Body of pancreas (tissue), 2 donors: ENCODE data around the gene WFIKKN1. TPM values are rescaled to one million over a fixed set of nuclear protein-coding genes. Genes with fewer than 3 reads are reported as not detected.

Source experiments
- total RNA-seq, 2 donors: library from RNA; depleted of rRNA; stranded (reverse); fragments of >200 nt; gene quantifications; one replicate each; pipeline ENCODE4 v1.1.0, GENCODE V29; 2016

The WFIKKN1 gene
- total RNA-seq, 2 donors from 2014 or later, result 3.9 to 5.6 TPM

Other genes with a start within 250 kb of the WFIKKN1 start
- gene PGAP6, start 249.0 kb upstream of the WFIKKN1 start, total RNA-seq, result 100 to 1,000 TPM in 1 of 2 donors, 10 to 100 TPM in 1; 83.8 to 113 TPM
- 10 to 100 TPM; 20.2 to 33.0 TPM for gene NME4, start 233.8 kb upstream of the WFIKKN1 start, total RNA-seq
- gene DECR2, start 229.1 kb upstream of the WFIKKN1 start, total RNA-seq, result 10 to 100 TPM; 38.9 to 41.2 TPM
- gene RAB11FIP3, start 205.3 kb upstream of the WFIKKN1 start, total RNA-seq, result 100 to 1,000 TPM in 1 of 2 donors, 10 to 100 TPM in 1; 50.1 to 122 TPM
- gene CAPN15, start 103.3 kb upstream of the WFIKKN1 start, total RNA-seq, result 100 to 1,000 TPM in 1 of 2 donors, 10 to 100 TPM in 1; 48.0 to 104 TPM
- gene PRR35, start 70.6 kb upstream of the WFIKKN1 start, total RNA-seq, result not detected
- under 1 TPM in 1 of 2 donors, not detected in 1; 0.52 TPM for gene NHLRC4, start 64.0 kb upstream of the WFIKKN1 start, total RNA-seq
- 10 to 100 TPM; 76.5 to 83.1 TPM for gene PIGQ, start 61.0 kb upstream of the WFIKKN1 start, total RNA-seq
- 10 to 100 TPM; 37.2 to 41.0 TPM for gene RAB40C, start 40.9 kb upstream of the WFIKKN1 start, total RNA-seq
- gene METTL26, start 5.3 kb downstream of the WFIKKN1 start, total RNA-seq, result 100 to 1,000 TPM in 1 of 2 donors, 10 to 100 TPM in 1; 76.8 to 115 TPM
- 10 to 100 TPM; 41.2 to 47.5 TPM for gene MCRIP2, start 10.8 kb downstream of the WFIKKN1 start, total RNA-seq
- gene WDR90, start 18.4 kb downstream of the WFIKKN1 start, total RNA-seq, result 100 to 1,000 TPM in 1 of 2 donors, 10 to 100 TPM in 1; 15.8 to 111 TPM
- gene RHOT2, start 37.1 kb downstream of the WFIKKN1 start, total RNA-seq, result 10 to 100 TPM; 65.6 to 89.0 TPM
- 1 to 10 TPM; 1.8 to 4.3 TPM for gene RHBDL1, start 44.7 kb downstream of the WFIKKN1 start, total RNA-seq
- 100 to 1,000 TPM in 1 of 2 donors, 10 to 100 TPM in 1; 63.3 to 205 TPM for gene STUB1, start 49.4 kb downstream of the WFIKKN1 start, total RNA-seq
- gene JMJD8, start 53.3 kb downstream of the WFIKKN1 start, total RNA-seq, result 100 to 1,000 TPM in 1 of 2 donors, 10 to 100 TPM in 1; 49.5 to 128 TPM
- 10 to 100 TPM in 1 of 2 donors, 1 to 10 TPM in 1; 8.6 to 16.8 TPM for gene WDR24, start 59.4 kb downstream of the WFIKKN1 start, total RNA-seq
- gene FBXL16, start 74.8 kb downstream of the WFIKKN1 start, total RNA-seq, result 1 to 10 TPM; 1.0 to 2.3 TPM
- 10 to 100 TPM; 36.6 to 71.9 TPM for gene METRN, start 84.1 kb downstream of the WFIKKN1 start, total RNA-seq
- 100 to 1,000 TPM in 1 of 2 donors, 10 to 100 TPM in 1; 71.6 to 189 TPM for gene ANTKMT, start 90.2 kb downstream of the WFIKKN1 start, total RNA-seq
- not detected for gene CCDC78, start 95.5 kb downstream of the WFIKKN1 start, total RNA-seq
- gene HAGHL, start 96.1 kb downstream of the WFIKKN1 start, total RNA-seq, result 1 to 10 TPM in 1 of 2 donors, not detected in 1; 2.6 TPM
- 10 to 100 TPM; 25.4 to 26.4 TPM for gene CIAO3, start 110.0 kb downstream of the WFIKKN1 start, total RNA-seq
- 1 to 10 TPM in 1 of 2 donors, not detected in 1; 2.1 TPM for gene MSLN, start 129.7 kb downstream of the WFIKKN1 start, total RNA-seq
- 10 to 100 TPM; 19.7 to 31.3 TPM for gene RPUSD1, start 157.4 kb downstream of the WFIKKN1 start, total RNA-seq
- gene CHTF18, start 157.6 kb downstream of the WFIKKN1 start, total RNA-seq, result 10 to 100 TPM in 1 of 2 donors, 1 to 10 TPM in 1; 7.5 to 14.5 TPM
- gene GNG13, start 169.7 kb downstream of the WFIKKN1 start, total RNA-seq, result not detected